ENCODE measurements around the gene INPP4B.

The INPP4B gene

DNA sequence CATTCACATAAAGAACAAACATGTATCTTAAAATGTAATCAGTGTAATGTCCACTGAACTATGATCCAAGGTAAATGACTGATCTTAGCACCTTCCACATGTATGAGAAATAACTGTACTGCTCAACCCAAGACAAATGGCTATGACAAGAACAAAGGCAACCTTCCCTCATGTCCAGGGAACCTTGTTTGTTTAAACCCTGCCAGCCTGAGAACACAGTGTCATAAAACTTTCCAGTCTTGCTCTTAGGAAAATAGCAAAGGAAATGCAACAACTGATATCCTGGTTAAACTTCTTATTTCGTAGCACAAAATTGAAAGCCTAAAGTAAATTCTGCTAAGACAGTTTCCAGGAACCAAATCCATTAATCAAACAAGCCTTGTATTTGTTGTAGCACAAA lies 715.4 kb downstream of the INPP4B start:
- no peak for DNase-seq (ENCODE audit: low read depth in 3 of 3)

DNA sequence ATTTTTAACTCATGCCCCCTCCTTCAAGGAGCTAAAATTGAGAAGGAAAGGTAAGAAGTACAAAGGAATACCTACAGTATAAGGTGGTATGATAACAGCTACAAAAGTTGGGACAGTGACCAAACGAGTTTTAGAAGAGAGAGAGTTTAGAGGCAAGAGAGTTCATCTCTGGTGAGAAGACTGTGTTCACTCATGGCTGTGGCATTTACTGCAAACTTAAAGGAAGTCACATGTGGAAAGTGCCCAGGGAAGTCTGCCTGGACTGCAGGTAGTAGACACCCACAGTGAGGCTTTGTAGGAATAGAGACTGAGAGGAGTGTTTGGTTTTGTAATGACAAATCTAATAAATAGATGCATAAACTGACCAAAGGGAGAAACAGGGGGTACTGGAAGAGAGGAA lies 716.2 kb downstream of the INPP4B start:
- DNase-seq (ENCODE audit: low read depth in 3 of 3), result no peak

DNA sequence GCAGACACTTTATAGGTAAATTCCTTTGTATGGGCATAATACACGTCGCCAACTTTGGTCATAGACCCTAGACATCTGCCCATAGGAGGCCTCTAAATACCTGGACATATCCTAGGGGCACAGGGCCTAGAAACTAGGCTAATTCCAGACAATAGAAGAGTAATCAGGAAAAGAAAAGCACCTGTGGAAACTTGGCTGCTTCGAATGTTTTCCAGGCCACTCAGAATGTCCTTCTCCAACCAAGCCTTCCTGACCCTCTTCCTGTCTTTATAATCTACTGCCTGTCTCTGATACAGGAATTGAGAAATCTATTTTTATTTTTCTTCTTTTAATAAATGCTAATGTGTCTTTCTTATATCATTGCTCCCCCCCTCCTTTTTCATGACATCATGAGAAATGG lies 716.6 kb downstream of the INPP4B start:
- DNase-seq (ENCODE audit: low read depth in 3 of 3), result no peak

DNA sequence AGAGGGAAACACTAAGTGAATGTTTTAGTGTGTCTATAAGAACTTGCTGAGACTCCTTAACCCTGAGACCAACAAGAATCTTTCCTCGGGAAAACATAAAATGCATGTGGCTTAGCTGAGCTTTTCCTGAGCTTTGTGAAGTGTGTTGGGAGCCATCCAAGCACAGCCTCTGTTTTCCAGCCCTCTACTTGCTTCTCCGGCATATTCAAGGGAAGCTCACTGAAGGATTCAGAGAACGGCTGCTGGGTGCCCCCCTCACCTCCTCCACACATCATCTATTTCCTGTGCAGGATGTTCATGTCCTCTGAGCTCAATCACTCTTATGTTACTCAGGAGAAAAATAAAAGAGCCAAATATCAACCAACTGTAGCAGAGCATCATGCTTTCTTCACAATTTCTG lies 717.6 kb downstream of the INPP4B start:
- no peak for DNase-seq (ENCODE audit: low read depth in 3 of 3)

DNA sequence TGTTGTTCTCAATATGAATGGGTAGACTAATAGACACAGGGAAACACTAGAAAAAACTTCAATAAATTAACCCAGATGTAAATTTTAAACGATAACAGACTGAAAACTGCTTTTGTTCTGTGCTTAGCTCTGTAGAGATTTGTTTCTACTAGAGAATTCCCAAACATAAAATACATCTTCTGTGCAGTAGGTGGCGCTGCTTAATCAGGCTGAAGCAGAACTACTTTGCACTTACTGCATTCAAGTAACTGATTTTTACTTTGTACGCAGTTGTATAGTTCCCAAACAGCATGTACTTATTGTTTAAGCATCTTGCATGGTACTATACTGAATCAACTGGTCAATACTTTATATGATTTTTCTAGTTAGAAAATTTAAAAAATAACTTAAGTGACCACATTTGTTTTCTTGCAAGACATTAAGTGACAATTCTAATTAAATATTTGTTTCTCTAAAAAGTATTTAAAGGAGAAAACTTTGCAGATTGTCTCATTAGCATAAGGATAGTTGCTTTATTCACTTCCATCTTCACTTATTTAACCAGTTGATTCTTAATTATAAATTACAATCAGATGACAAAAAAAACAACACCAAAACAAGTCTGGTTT lies 719.1 kb downstream of the INPP4B start:
- peak; percentile 21 to 49 (median 44) for DNase-seq (ENCODE audit: low read depth in 3 of 3)

DNA sequence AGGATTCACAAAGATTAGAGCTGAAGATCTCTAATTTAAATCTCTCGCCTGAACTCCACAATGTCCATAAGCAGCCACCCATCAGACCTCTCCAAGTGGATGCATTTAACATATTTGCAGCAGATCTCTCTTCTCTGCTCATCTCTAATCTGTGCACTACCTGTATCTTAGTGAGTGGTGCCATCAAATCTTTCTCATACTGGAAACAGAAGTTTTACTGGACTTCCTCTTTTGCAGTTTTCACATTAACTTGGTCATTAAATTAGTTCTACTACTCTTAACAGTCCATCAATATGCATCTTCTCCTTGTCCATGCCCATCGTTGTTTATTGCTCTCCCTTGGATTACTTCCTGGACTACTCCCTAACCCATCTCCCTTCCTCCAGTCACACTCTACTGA lies 721.2 kb downstream of the INPP4B start:
- DNase-seq (ENCODE audit: low read depth in 3 of 3), result no peak

DNA sequence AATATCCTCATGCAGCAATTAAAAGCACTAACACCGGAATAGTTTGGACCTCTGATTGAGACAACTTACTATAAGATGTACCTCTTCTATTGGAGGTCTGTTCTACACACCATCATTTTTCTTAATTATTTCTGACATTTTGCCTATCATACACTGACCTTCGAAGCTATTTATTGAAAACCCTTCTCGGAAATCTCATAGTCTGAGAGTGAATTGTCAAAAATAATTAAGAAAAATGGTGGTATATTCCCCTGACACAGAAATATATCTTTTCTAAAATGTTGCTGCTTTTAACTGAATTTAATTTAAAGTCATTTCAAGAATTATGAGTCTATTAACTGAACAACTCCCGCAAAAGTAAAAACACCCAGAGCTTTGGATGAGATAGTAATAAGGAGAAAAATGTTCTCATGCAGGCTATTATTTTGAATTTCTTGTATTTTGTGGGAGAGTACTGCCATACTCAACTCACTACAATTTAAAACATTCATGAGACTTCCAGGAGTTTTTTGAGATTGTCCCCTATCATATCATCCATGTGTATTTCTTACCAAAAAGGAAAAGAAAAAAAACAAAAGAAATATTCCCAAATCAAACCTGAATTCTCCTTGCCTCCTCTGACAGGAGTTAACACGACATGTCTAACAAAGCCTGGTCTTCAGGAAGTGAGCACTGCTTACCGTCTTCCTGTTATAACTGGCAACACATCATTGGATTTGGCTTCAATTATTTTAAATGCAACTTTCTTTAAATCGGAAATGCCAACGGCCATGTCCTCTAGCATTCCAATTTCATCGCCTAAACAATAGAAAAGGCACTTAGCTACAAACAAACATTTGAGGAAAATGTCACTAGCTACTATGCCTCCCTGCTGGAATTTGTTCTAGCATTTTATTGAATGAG lies 724.4 kb downstream of the INPP4B start:
- DNase-seq (ENCODE audit: low read depth in 3 of 3), result no peak

DNA sequence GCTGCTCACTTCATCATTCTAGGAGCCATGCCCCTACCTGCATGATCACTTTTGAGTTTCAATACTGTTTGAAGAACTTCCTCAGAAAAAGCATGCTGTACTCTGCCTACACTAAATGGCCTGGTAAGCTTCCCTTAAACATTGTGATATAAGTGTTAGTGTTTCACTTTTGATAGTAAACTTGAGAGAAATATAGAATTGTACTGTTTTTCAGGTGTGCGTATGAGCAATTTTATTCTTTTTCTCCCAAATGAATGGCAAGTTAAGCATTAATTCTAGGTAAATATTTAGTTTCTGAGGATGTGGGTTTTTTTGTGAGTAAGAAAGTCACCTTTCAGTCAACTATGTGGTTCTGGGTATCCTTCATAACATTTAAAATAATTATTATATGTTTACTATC lies 725.2 kb downstream of the INPP4B start:
- DNase-seq (ENCODE audit: low read depth in 3 of 3), result no peak

DNA sequence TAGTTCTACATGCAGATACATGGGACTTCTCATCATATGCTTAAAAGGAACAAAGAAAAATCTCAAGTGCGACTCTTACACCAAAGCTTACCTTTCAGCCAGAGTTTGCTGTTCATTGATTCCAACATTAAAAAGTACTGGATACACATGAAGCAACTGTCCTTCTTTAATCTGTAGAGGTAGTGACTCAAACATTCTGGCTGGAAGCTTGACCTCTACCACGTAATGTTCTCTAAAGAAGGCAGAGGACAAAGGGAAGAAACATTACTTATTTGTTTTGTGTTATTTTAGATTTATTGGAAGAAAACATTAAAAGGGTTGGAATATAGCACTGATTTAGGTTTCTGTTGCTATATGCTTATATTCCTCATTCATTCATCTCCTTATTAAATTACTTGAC lies 733.6 kb downstream of the INPP4B start:
- DNase-seq (ENCODE audit: low read depth in 3 of 3), result no peak

DNA sequence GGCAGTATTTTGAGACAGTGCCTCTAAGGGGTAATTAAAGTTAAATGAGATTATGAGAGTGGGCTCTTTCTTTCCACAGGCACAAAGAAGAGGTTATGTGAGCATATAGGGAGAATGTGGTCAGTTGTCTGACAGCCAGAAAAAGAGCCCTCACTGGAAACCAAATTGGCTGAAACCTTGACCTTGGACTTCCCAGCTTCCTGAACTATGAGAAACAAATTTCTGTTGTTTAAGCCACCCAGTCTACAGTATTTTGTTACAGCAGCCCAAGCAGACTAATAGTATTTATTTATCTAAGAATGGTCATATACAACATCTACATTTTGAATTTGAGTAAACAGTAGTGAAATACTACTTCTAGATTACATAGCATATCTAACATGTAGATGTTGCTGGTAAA lies 736.0 kb downstream of the INPP4B start:
- DNase-seq (ENCODE audit: low read depth in 3 of 3), result no peak

DNA sequence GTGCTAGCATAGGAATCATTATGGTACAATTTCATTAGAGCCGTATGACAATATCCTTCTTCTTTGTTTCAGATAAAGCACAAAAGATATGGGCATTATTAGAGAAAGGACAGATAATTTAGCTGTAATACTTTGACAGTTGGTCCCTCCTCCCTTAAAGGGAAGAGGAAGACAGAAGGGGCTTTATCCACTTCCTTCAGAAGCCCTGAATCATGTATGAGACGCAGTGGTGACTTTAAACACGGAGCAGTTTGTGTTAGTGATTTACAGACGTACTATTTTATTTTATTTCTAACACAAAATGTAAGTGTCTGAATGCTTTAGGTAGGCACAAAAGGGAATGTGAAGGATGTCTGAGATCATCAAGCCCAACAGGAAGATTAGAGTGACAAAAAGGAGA lies 742.1 kb downstream of the INPP4B start:
- no peak for DNase-seq (ENCODE audit: low read depth in 3 of 3)

DNA sequence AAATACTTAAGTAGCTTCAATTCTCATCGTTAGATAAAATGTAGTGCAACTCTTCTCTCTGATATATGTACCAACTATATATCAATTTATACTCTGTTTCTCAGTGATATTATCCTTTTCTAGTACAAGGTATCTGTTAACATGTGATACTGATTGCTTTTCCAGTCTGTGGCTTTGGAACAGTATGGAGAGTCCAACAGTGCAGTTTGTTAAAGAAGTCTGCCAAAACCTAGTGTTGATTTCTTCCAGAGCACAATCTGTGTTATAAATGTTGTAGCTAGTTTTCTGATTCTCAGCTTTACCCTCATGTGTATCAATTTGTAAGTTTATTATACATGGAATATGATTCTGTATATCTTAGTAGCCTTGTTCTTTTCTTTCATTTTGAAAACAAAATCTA lies 744.7 kb downstream of the INPP4B start:
- DNase-seq (ENCODE audit: low read depth in 3 of 3), result no peak

DNA sequence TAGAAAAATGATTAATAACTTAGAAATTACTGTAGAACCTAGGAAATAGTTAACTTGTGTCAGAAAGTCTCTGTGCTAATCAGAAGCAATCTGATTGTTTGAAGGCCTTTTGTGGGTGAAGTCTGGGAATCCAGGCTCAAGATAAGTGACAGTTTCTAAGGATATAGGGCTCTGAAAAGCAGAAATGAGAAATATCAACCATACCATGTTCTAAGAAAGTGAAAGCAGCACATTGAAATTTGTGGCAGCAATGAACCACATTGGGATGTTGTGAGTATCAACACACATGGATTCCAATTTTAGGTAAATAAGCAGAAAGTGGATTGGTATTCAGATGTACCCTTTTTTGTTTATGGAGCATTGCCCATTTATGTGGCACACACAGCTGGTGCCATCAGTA lies 745.2 kb downstream of the INPP4B start:
- no peak for DNase-seq (ENCODE audit: low read depth in 3 of 3)

DNA sequence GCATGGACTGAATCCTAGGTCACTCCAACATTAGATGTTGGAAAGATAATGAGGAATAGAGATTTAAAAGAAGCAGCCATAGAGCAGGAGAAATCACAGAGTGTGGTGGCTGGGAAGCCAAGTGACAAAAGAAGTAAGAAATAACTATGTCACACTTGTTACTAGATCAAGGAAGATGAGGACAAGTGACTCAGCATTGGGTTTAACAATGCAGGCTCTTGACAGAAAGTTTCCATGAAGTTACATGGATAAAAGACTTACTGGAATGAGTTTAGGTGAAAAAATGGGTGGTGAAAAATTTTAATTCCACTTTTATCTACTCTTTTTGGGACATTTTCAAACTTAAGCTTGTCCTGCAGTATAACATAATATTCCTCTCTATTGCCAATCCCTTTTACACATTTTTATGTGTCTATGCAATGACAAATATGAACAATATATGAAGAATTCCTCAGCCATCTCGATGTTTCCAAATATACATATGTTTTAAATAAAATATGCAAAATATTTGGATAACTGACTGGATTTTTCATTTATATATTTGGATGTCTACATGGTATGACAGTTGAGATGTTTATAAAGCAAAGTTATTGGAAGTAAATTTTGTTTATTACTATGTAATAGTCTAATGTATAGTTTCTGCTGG lies 747.1 kb downstream of the INPP4B start:
- DNase-seq (ENCODE audit: low read depth in 3 of 3), result no peak

DNA sequence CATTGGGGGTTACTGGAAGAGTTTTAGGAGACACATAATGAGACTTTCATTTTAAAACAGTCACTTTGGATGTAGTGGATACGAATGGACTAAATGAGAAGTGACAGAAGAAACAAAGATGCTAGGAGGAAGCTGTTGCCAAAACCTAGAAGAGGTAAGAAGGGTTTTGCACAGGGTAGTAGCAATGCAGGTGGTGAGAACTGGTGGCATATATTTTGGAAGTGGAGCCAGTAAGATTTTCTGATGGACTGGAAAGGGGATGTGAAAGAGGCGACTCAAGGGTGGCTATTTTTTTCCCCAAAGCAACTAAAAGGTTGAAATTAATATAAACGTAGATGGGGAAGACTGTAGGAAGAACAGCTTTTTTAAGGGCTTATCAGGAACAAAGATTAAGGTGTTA lies 747.7 kb downstream of the INPP4B start:
- DNase-seq (ENCODE audit: low read depth in 3 of 3), result no peak

DNA sequence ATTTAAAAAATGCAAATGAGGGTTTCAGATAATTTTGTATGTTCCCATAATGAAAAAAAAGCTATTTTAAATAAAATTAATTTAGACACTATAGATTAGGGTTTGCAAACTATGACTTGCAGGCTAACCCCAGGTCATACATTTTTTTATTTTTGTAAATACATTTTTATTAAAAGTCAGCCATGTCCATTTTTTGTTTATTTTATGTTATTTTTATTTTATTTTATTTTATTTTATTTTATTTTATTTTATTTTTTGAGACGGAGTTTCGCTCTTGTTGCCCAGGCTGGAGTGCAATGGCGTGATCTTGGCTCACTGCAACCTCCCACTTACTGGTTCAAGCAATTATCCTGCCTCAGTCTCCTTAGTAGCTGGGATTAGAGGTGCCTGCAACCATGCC lies 749.1 kb downstream of the INPP4B start:
- DNase-seq (ENCODE audit: low read depth in 3 of 3), result no peak

DNA sequence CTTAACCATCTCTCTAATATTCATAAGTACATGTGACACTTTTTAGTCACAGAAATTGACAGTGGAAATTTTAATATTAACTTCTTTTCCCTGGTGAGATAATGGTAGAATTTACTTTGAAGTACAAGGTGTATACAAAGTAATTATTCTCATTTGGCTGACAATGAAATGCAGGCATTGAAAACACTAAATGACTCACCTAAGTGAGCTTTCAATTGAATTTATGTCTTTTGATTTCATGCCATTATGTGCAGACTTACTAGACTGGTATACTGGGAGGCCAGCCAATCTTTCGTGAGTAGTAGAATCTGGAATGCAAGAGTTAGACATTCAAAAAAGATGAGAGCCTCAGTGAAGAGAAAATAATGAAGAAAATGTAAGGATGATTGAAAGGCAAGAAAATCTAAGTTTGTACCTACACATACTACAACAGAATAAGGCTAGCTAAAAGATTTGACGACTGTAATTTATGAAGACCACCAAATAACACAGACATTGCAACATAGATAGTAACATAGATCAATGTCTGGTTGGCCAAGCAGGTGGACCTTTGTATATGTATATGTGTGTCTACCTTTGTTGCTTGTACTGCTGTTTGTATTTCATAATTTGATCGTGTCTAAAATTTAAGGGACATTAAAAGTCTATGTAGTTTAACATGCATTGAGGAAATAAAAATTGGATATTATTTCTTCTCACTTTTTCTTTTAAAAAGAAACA lies 750.1 kb downstream of the INPP4B start:
- no peak for DNase-seq (ENCODE audit: low read depth in 3 of 3)

DNA sequence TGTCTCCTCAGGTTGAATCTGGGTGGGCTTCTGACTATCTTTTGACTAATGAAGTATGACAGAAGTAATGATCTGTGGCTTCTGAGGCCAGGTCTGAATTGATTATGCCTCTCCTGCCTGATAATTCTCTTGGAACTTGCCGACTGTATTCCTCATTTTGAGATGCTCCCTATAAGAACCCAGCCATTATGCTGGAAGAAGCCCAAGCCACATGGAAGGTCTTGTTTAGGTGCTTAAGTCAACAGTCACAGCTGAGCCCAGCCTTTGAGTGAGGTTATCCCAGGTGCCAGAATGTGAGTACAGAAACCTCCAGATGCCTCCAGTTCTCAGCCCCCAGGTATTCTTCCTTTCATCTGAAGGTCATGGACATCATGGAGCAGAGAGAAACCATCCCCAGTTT lies 753.2 kb downstream of the INPP4B start:
- no peak for DNase-seq (ENCODE audit: low read depth in 3 of 3)

DNA sequence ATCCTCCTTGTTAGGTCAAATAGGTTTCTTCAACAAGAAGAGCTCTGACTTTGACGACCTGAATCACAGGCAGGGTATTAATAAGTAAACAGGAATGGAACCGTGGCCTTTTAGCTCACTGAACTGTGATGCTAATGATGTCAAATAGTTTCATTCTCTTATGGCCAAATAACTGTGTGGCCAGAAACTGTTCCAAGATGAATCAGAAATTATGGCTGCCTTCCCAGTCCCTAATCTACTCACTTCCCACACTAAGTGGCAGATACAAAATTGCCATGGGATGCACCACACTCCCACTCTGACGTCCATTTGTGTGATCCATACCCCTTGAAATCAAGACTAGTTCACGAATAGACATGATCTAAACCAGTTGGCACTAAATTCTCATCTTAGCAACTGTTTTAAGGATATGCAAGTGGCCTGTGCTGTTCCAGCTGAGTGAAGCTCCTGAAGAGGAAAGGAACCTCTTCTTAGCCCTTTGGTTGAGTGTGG lies 754.4 kb downstream of the INPP4B start:
- no peak for DNase-seq (ENCODE audit: low read depth in 3 of 3)

DNA sequence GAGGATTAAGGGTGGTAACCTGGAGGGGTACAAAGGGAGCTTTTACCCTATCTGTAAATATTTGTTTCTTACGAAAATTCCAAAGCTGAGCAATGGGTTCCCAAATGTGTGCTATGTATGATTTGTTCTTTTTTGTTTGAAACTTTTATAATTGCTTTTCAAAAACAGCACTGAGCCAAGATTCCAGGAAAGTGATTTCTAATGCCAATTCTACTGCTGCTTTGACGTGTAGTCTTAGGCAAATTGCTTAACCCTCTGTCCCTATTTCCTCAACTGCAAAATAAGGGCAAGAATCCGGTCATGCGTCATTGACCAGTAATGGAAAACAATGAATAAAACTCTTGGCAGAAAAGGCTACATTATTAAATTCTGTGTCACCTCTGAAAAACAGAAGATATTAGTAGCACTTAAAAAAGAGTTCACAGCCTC lies 755.0 kb downstream of the INPP4B start:
- DNase-seq (ENCODE audit: low read depth in 3 of 3), result no peak

DNA sequence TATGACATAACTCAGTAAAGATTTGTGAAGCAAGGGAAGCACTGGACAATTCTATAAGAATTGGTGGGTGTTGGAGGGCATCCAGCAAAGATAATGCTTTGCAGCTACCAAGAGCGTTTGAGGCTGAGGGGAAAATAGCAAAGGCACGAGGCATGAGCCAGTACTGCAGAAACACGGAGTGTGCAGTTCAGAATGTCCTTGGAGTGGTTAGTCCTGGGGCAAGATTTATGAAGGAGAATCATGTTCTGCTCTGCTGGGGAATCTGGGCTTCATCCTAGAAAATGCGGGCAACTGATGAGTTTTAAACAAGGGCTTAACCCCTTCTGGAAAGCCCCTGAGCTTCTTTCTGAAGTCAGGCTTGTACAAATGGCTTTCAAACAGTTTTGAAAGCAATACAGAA lies 757.2 kb downstream of the INPP4B start:
- no peak for DNase-seq (ENCODE audit: low read depth in 3 of 3)

All from stimulated activated CD4-positive, alpha-beta T cell treated with anti-CD3 and anti-CD28 coated beads, TNF-alpha, amount 100 ng/mL, for 48 hours (primary cell).